ENCODE measurements around the gene TRIM6. TPM values are rescaled to one million over a fixed set of nuclear protein-coding genes. Genes with fewer than 3 reads are reported as not detected.

TRIM6 gene
- total RNA-seq, 1 donor from 2014 or later: 7.1 TPM

DNA sequence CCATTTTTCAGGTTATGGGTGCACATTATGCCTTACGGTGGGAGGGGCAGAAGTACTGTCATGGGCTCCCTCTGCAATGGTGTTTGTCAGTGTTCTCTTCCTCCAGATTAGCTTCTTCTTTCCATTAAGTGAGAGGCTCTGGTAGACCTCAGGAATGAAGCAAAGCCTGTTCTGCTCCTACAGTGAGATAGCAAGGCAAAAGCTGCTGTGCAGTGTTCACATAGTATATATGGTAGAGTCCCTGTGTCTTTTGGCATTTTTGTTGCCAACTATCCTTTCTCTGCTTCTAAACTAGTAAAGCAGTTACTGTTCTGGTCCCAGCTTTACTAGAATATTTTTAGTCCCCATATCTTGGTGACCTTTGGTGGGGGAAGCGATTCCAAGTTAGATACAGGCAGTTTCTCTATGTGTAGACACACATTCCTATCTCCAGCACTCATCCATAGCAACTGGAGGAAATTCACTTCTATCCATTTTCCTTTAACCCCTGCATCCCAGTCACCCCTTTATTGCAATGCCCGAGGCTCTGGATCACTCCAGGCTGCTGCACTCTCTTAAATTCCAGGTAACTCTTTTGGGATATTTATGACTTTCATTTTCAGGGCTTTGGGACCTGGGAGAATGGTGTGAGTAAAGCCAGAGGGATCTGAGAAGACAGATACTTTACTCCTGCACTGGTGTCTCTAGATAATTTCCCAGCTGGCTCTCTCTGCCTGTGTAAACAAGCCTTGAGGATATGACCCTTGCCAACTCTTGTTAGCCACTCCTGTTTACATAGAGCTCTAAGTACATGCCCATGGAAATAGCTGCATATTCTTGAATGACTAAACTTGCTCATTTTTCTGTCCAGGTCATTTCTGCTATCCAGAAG is 24.4 kb downstream of the TRIM6 start:
- Mint-ChIP-seq H3K9me3 (no peaks in the 10 kb centered on the region), H3K27me3 (ENCODE audit: insufficient read depth, low read depth) (no peaks in the 10 kb centered on the region), H3K27ac (no peak overlapping the region), H3K36me3 (no peaks in the 10 kb centered on the region), H3K4me1 (no peaks in the 10 kb centered on the region), H3K4me3 (no peak overlapping the region)
- H3K27ac ChIP-seq: no peak overlapping the region
- H3K27me3 ChIP-seq: no peaks in the 10 kb centered on the region
- H3K4me3 ChIP-seq: no peak overlapping the region
- peaks cover 11% of the 10 kb centered on the region for H3K4me1 ChIP-seq
- H3F3A ChIP-seq (ENCODE audit: low read depth): no peaks in the 10 kb centered on the region
- H3K4me2 ChIP-seq: no peak overlapping the region
- H3K9ac ChIP-seq: no peak overlapping the region
- no peaks in the 10 kb centered on the region for H3K9me3 ChIP-seq (ENCODE audit: low read depth)
- H4K20me1 ChIP-seq (ENCODE audit: low read depth): no peaks in the 10 kb centered on the region
- no peaks in the 10 kb centered on the region for H3K36me3 ChIP-seq
- TF ChIP-seq EZH2 (IDR thresholded peaks at IDR 0.05) (no peak), CTCF (IDR thresholded peaks at IDR 0.05) (no peak), EZH2phosphoT487 (IDR thresholded peaks at IDR 0.05) (no peak)
- DNase-seq (ENCODE audit: low spot score): no peak
- H2AFZ ChIP-seq (replicated peaks): no peak overlapping the region
- no peaks in the 10 kb centered on the region for H3K79me2 ChIP-seq (ENCODE audit: low read depth)

DNA sequence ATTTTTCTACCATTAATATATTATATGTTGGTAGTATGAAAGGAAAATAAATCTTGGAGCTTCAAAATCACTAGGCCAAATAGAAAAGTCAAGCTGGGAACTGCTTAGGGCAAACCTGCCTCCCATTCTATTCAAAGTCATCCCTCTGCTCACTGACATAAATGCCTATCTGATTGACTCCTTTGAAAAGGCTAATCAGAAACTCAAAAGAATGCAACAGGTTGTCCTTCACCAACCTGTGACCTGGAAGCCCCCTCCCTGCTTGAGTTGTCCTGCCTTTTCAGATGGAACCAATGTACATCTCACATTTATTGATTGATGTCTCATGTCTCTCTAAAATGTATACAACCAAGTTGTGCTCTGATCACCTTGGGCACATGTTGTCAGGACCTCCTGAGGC is 25.1 kb downstream of the TRIM6 start:
- no peaks in the 10 kb centered on the region for H3K36me3 Mint-ChIP-seq
- no peak overlapping the region for H3K9ac ChIP-seq
- no peak overlapping the region for H3K4me3 Mint-ChIP-seq
- no peak overlapping the region for H3K4me3 ChIP-seq
- H2AFZ ChIP-seq (replicated peaks): no peak overlapping the region
- no peak overlapping the region for H3K4me2 ChIP-seq
- H3K27ac Mint-ChIP-seq: no peak overlapping the region
- H3K9me3 Mint-ChIP-seq: no peaks in the 10 kb centered on the region
- H3F3A ChIP-seq (ENCODE audit: low read depth): no peaks in the 10 kb centered on the region
- H3K27ac ChIP-seq: no peak overlapping the region
- H3K9me3 ChIP-seq (ENCODE audit: low read depth): no peaks in the 10 kb centered on the region
- H3K36me3 ChIP-seq: no peaks in the 10 kb centered on the region
- H3K4me1 Mint-ChIP-seq: no peaks in the 10 kb centered on the region
- no peaks in the 10 kb centered on the region for H4K20me1 ChIP-seq (ENCODE audit: low read depth)
- peaks cover 11% of the 10 kb centered on the region for H3K4me1 ChIP-seq
- TF ChIP-seq EZH2phosphoT487 (IDR thresholded peaks at IDR 0.05) (no peak), EZH2 (IDR thresholded peaks at IDR 0.05) (no peak), CTCF (IDR thresholded peaks at IDR 0.05) (no peak)
- DNase-seq (ENCODE audit: low spot score): no peak
- H3K79me2 ChIP-seq (ENCODE audit: low read depth): no peaks in the 10 kb centered on the region
- H3K27me3 ChIP-seq: no peaks in the 10 kb centered on the region
- no peaks in the 10 kb centered on the region for H3K27me3 Mint-ChIP-seq (ENCODE audit: insufficient read depth, low read depth)

DNA sequence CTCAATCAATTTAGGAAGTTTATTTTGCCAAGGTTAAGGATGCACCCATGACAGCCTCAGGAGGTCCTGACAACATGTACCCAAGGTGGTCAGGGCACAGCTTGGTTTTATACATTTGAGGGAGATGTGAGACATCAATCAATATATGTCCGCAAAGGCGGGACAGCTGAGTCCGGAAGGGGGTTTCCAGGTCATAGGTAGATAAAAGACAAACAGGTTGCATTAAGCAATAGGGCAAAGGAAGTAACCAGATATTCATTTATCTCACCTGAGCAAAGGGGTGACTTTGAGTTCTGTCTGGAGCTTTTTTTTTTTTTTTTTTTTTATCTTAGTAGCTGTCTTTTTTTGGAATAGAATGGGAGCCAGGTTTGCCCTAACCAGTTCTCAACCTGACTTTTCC is 26.4 kb downstream of the TRIM6 start:
- no peak overlapping the region for H3K9ac ChIP-seq
- H4K20me1 ChIP-seq (ENCODE audit: low read depth): no peaks in the 10 kb centered on the region
- no peaks in the 10 kb centered on the region for H3K36me3 ChIP-seq
- no peaks in the 10 kb centered on the region for H3K79me2 ChIP-seq (ENCODE audit: low read depth)
- DNase-seq (ENCODE audit: low spot score): no peak
- Mint-ChIP-seq H3K36me3 (no peaks in the 10 kb centered on the region), H3K27me3 (ENCODE audit: insufficient read depth, low read depth) (no peaks in the 10 kb centered on the region), H3K9me3 (no peaks in the 10 kb centered on the region), H3K27ac (no peak overlapping the region), H3K4me1 (no peaks in the 10 kb centered on the region), H3K4me3 (no peak overlapping the region)
- no peaks in the 10 kb centered on the region for H3F3A ChIP-seq (ENCODE audit: low read depth)
- H2AFZ ChIP-seq (replicated peaks): no peak overlapping the region
- H3K4me3 ChIP-seq: no peak overlapping the region
- no peak for TF ChIP-seq CTCF (IDR thresholded peaks at IDR 0.05)
- TF ChIP-seq EZH2 (IDR thresholded peaks at IDR 0.05): no peak
- no peak for TF ChIP-seq EZH2phosphoT487 (IDR thresholded peaks at IDR 0.05)
- H3K27me3 ChIP-seq: no peaks in the 10 kb centered on the region
- no peaks in the 10 kb centered on the region for H3K9me3 ChIP-seq (ENCODE audit: low read depth)
- H3K4me1 ChIP-seq: peaks cover 11% of the 10 kb centered on the region
- H3K27ac ChIP-seq: no peak overlapping the region
- H3K4me2 ChIP-seq: no peak overlapping the region
